OCI-LY7 (cell line): Measurements from ENCODE around the gene REC114. TPM values are rescaled to one million over a fixed set of nuclear protein-coding genes. Genes with fewer than 3 reads are reported as not detected.

ENCODE experiments used
- BruUV-seq: library from RNA; stranded (reverse); fragments of 400-500 nt; replicated peaks from 2 replicates; lab custom pipeline; 2021; lab: Mats Ljungman, UMichigan
- CTCF ChIA-PET: fragments of 300-600 bp; sonication (Branson Sonifier 250); formaldehyde crosslinking; loops from one replicate; lab custom pipeline; 2022; ENCODE audit warnings: antibody characterized with exemption; ENCODE audit not compliant: unreplicated experiment; lab: Charles Lee
- POLR2A ChIA-PET: fragments of 300-600 bp; sonication (Branson Sonifier 250); formaldehyde crosslinking; loops from one replicate; lab custom pipeline; 2022; ENCODE audit warnings: antibody characterized with exemption; lab: Charles Lee
- DNase-seq: peaks from one replicate; pipeline ENCODE4 v3.0.0-alpha.2; 2015; ENCODE audit warnings: low spot score
- H2AFZ ChIP-seq: fragments of 200-600 bp; sonication (generic), shearing (Covaris generic); 2 replicates; pipeline ENCODE4 v1.6.1; 2014; ENCODE audit warnings: mild to moderate bottlenecking, antibody characterized with exemption, low read length, moderate library complexity
- H3K27ac ChIP-seq: fragments of 200-600 bp; sonication (generic); 2 replicates; pipeline ENCODE4 v1.5.1; 2014; ENCODE audit warnings: mixed run types, low read depth, mild to moderate bottlenecking, moderate library complexity, low read length, inconsistent platforms; ENCODE audit not compliant: poor library complexity, severe bottlenecking
- H3K36me3 ChIP-seq: fragments of 200-600 bp; sonication (generic); 2 replicates; pipeline ENCODE4 v1.6.1; 2014; ENCODE audit warnings: mild to moderate bottlenecking, antibody characterized with exemption, low read length, moderate library complexity, mixed read lengths; ENCODE audit not compliant: insufficient read depth
- H3K4me1 ChIP-seq: fragments of 200-600 bp; sonication (generic); 2 replicates; pipeline ENCODE4 v1.5.1; 2014; ENCODE audit warnings: mild to moderate bottlenecking, low read length; ENCODE audit not compliant: insufficient read depth, poor library complexity, severe bottlenecking
- H3K4me2 ChIP-seq: fragments of 200-600 bp; sonication (generic); 2 replicates; pipeline ENCODE4 v1.6.1; 2014; ENCODE audit warnings: mild to moderate bottlenecking, low read length
- H3K4me3 ChIP-seq: fragments of 200-600 bp; sonication (generic); 2 replicates; pipeline ENCODE4 v1.5.1; 2014; ENCODE audit warnings: mild to moderate bottlenecking, low read depth, low read length; ENCODE audit not compliant: poor library complexity, severe bottlenecking
- H3K79me2 ChIP-seq: fragments of 200-600 bp; sonication (generic); 2 replicates; pipeline ENCODE4 v1.6.1; 2016; ENCODE audit warnings: low read depth, mild to moderate bottlenecking, low read length, moderate library complexity, mixed read lengths; ENCODE audit not compliant: insufficient read depth
- H3K9me2 ChIP-seq: fragments of 200-600 bp; sonication (generic); 2 replicates; pipeline ENCODE4 v1.6.1; 2016; ENCODE audit warnings: mild to moderate bottlenecking, low read length, mixed read lengths; ENCODE audit not compliant: insufficient read depth
- H3K9me3 ChIP-seq: fragments of 200-600 bp; sonication (generic); 2 replicates; pipeline ENCODE4 v1.6.1; 2014; ENCODE audit warnings: mild to moderate bottlenecking, mixed run types, low read length, mixed read lengths
- H4K20me1 ChIP-seq: fragments of 200-600 bp; sonication (generic); 2 replicates; pipeline ENCODE4 v1.6.1; 2014; ENCODE audit warnings: mild to moderate bottlenecking, antibody characterized with exemption, low read length, moderate library complexity, mixed read lengths; ENCODE audit not compliant: insufficient read depth
- CTCF ChIP-seq: fragments of 200-600 bp; sonication (generic); conservative IDR thresholded peaks from 2 replicates; pipeline ENCODE4 v1.5.1; 2014; ENCODE audit warnings: mild to moderate bottlenecking, antibody characterized with exemption, low read length, moderate library complexity, mixed read lengths
- EZH2phosphoT487 ChIP-seq: fragments of 200-600 bp; sonication (generic); IDR thresholded peaks from 2 replicates; pipeline ENCODE4 v1.6.1; 2018; ENCODE audit warnings: low read depth, borderline replicate concordance, mild to moderate bottlenecking, mixed run types, antibody characterized with exemption, low read length, moderate library complexity, mixed read lengths
- intact Hi-C: fragments of 100-400 bp; cut with micrococcal nuclease; formaldehyde crosslinking; loops from one replicate; pipeline ENCODE4 v1.10.0; 2022; ENCODE audit not compliant: unreplicated experiment
- total RNA-seq, 2 experiments: library from RNA; depleted of rRNA in 1 of 2; stranded (reverse); fragments of >200 nt in 1 of 2; shearing (Covaris generic) in 1 of 2; gene quantifications; 2 replicates each; pipeline ENCODE4 v1.2.3, GENCODE V29; 2014 to 2022

Gene REC114
- total RNA-seq, 2 experiments from 2014 or later, result not detected

- POLR2A ChIA-PET, result no interaction called here
- Histone ChIP-seq H3K4me3 (no peak overlapping the region), H2AFZ (no peak overlapping the region), H3K4me1 (no peaks in the 10 kb centered on the region), H3K27ac (no peak overlapping the region), H3K36me3 (peaks cover 83% of the 10 kb centered on the region), H3K4me2 (no peak overlapping the region), H4K20me1 (no peaks in the 10 kb centered on the region), H3K9me3 (no peaks in the 10 kb centered on the region), H3K79me2 (no peaks in the 10 kb centered on the region), H3K9me2 (no peaks in the 10 kb centered on the region)
- no peak for TF ChIP-seq CTCF
- no peak for TF ChIP-seq EZH2phosphoT487
- CTCF ChIA-PET, result no interaction called here
- intact Hi-C loops, result no loop called here
- BruUV-seq, result no TSS peak
- no peak for DNase-seq
These were observed 125.8 kb downstream of the REC114 start for GRCh38 chr15:73568564-73569280.

DNA sequence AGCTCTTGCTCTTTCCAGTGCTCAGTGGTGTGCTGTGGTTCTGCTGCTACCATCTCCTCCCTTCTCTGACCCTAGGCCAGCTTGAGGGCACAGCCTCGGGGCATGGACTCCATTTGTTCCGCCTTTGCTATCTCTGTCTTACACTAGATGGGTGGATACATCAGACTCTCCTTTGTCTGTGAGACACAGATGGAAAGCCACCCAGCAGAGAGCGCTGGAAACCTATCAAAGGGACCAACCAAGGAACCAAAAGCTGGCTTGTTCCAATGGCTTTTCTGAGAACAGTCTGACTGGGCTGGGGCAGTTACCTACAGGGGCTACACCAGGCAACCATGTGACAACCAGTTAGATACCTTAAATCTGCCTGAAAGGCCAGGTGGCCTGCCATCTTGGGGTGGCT is 126.4 kb downstream of the REC114 start:
- no peaks in the 10 kb centered on the region for H4K20me1 ChIP-seq
- intact Hi-C loops, result no loop called here
- H3K4me3 ChIP-seq, result no peak overlapping the region
- H3K9me3 ChIP-seq, result no peaks in the 10 kb centered on the region
- no peaks in the 10 kb centered on the region for H3K4me1 ChIP-seq
- TF ChIP-seq EZH2phosphoT487 (no peak), CTCF (no peak)
- no peaks in the 10 kb centered on the region for H3K9me2 ChIP-seq
- no peak for DNase-seq
- H2AFZ ChIP-seq, result no peak overlapping the region
- peaks cover 88% of the 10 kb centered on the region for H3K36me3 ChIP-seq
- H3K27ac ChIP-seq, result no peak overlapping the region
- no TSS peak for BruUV-seq
- ChIA-PET CTCF (no interaction called here), POLR2A (interaction anchor here (0.9 kb wide), 1 partner anchor 67 kb away, joined by 3 read pairs; no protein-coding TSS in a partner anchor)
- H3K79me2 ChIP-seq, result no peaks in the 10 kb centered on the region
- H3K4me2 ChIP-seq, result no peak overlapping the region

DNA sequence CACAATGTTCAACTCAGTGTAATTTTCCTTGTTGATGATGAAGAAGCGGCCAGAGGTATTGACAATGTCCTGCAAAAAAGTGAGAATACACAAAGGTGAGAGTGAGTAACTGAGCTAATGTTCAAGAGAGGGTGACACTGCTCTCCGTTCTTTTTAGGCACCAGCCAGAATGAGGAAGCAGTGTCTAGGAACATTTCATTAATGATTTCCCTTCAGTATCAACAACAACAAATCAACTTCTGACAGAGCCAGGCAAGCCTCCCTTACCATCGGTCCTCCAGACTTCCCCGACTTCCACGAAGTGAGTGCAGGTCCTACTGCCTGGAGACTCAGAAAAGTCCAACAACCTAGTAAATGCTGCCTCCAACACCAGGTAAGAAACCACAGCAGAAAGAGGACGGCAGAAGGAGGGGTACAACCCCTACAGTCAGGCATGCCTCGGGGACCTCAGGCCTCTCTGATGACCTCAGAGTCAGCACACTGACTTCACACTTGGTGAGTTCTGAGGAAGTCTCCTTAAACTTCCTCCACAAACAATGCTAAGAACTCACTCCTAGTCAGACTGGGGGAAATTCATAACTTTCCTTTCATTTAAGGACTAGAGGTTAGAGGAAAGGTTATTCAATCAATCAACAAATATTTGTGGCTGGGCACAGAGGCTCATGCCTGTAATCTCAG is 127.5 kb downstream of the REC114 start:
- POLR2A ChIA-PET, result no interaction called here

More for the DNA sequence above, 127.5 kb downstream of the REC114 start:
- H3K4me2 ChIP-seq, result no peak overlapping the region
- no peaks in the 10 kb centered on the region for H3K9me2 ChIP-seq
- H4K20me1 ChIP-seq, result no peaks in the 10 kb centered on the region
- H2AFZ ChIP-seq, result no peak overlapping the region
- no peak overlapping the region for H3K27ac ChIP-seq
- TF ChIP-seq EZH2phosphoT487, result no peak
- no peak for TF ChIP-seq CTCF
- no peaks in the 10 kb centered on the region for H3K79me2 ChIP-seq
- H3K36me3 ChIP-seq, result peaks cover 81% of the 10 kb centered on the region
- H3K4me1 ChIP-seq, result no peaks in the 10 kb centered on the region
- intact Hi-C loops, result no loop called here
- no peak overlapping the region for H3K4me3 ChIP-seq
- BruUV-seq, result no TSS peak
- CTCF ChIA-PET, result interaction anchor here (1.4 kb wide), 1 partner anchor 66 kb away, joined by 3 read pairs; no protein-coding TSS in a partner anchor
- H3K9me3 ChIP-seq, result no peaks in the 10 kb centered on the region
- no peak for DNase-seq
